Keratinocyte (primary cell): ENCODE measurements around the gene UBE2O. TPM values are rescaled to one million over a fixed set of nuclear protein-coding genes. Genes with fewer than 3 reads are reported as not detected.

Experiments used
- DNase-seq: peaks from one replicate; pipeline ENCODE4 v3.0.0-alpha.2; 2011; ENCODE audit warnings: low read depth, missing footprints, low spot score
- FAIRE-seq: peaks from 2 replicates; lab custom pipeline; 2011; peaks lifted over from hg19 to GRCh38; lab: Jason Lieb, UNC
- H2AFZ ChIP-seq: 2 replicates; pipeline ENCODE4 v1.6.0; 2012; ENCODE audit warnings: low read length, control low read depth, inconsistent platforms; ENCODE audit not compliant: control insufficient read depth
- H3K27ac ChIP-seq: 2 replicates; pipeline ENCODE4 v1.5.1; 2011; ENCODE audit warnings: low read length; ENCODE audit not compliant: control insufficient read depth, insufficient read depth
- H3K27me3 ChIP-seq: 3 replicates; pipeline ENCODE4 v1.6.0; 2011; ENCODE audit warnings: low read length; ENCODE audit not compliant: control insufficient read depth, insufficient read depth; ENCODE audit errors: extremely low read depth
- H3K36me3 ChIP-seq, 2 experiments: 2 replicates in 1 of 2; 3 replicates in 1 of 2; pipeline ENCODE4 v1.5.1; 2011; ENCODE audit warnings: low read length in 2 of 2, mild to moderate bottlenecking in 1 of 2; ENCODE audit not compliant: control insufficient read depth in 2 of 2, insufficient read depth in 2 of 2; ENCODE audit errors: extremely low read depth in 1 of 2
- H3K4me1 ChIP-seq: 3 replicates; pipeline ENCODE4 v1.5.1; 2011; ENCODE audit warnings: low read length; ENCODE audit not compliant: control insufficient read depth, insufficient read depth; ENCODE audit errors: extremely low read depth
- H3K4me2 ChIP-seq: 3 replicates; pipeline ENCODE4 v1.6.0; 2011; ENCODE audit warnings: low read depth, low read length; ENCODE audit not compliant: control insufficient read depth, insufficient read depth; ENCODE audit errors: extremely low read depth
- H3K4me3 ChIP-seq, 3 experiments: fragments of 200-600 bp in 1 of 3; sonication (generic) in 1 of 3; 2 replicates in 2 of 3; 3 replicates in 1 of 3; pipeline ENCODE4 v1.5.1; 2011 to 2016; ENCODE audit warnings: low read length in 3 of 3, mild to moderate bottlenecking in 3 of 3, control low read depth in 2 of 3, inconsistent platforms in 1 of 3, low read depth in 1 of 3, mixed read lengths in 1 of 3, mixed run types in 1 of 3, moderate library complexity in 1 of 3; ENCODE audit not compliant: control insufficient read depth in 2 of 3, insufficient read depth in 2 of 3; ENCODE audit errors: extremely low read depth in 1 of 3
- H3K79me2 ChIP-seq: 2 replicates; pipeline ENCODE4 v1.6.0; 2012; ENCODE audit warnings: low read length; ENCODE audit not compliant: control insufficient read depth, insufficient read depth
- H3K9ac ChIP-seq: 3 replicates; pipeline ENCODE4 v1.6.0; 2011; ENCODE audit warnings: low read length; ENCODE audit not compliant: control insufficient read depth, insufficient read depth; ENCODE audit errors: extremely low read depth
- H3K9me1 ChIP-seq: 3 replicates; pipeline ENCODE4 v1.6.0; 2011; ENCODE audit warnings: low read length; ENCODE audit not compliant: control insufficient read depth, insufficient read depth; ENCODE audit errors: extremely low read depth
- H3K9me3 ChIP-seq: 2 replicates; pipeline ENCODE4 v1.5.1; 2012; ENCODE audit warnings: low read depth, low read length; ENCODE audit not compliant: control insufficient read depth
- H4K20me1 ChIP-seq: 3 replicates; pipeline ENCODE4 v1.6.0; 2011; ENCODE audit warnings: low read length; ENCODE audit not compliant: control insufficient read depth, insufficient read depth; ENCODE audit errors: extremely low read depth
- CTCF ChIP-seq, 3 experiments: IDR thresholded peaks in 1 of 3; conservative IDR thresholded peaks in 1 of 3; optimal IDR thresholded peaks in 1 of 3; 2 replicates in 2 of 3; 3 replicates in 1 of 3; pipeline versions ENCODE3 to v1.5.1; 2011; ENCODE audit warnings: low read length in 3 of 3, mild to moderate bottlenecking in 3 of 3, moderate library complexity in 2 of 3, control low read depth in 1 of 3, inconsistent platforms in 1 of 3; ENCODE audit not compliant: insufficient read depth in 2 of 3; ENCODE audit errors: extremely low read depth in 1 of 3
- EZH2 ChIP-seq: IDR thresholded peaks from one replicate; pipeline ENCODE4 v1.6.1; 2012; ENCODE audit warnings: inconsistent platforms, mild to moderate bottlenecking, low read length, moderate library complexity
- dilution Hi-C: fragments of 300-500 bp; cut with MboI; formaldehyde crosslinking; loops from one replicate; pipeline ENCODE4 v1.7.0; 2020; ENCODE audit warnings: low sequenced_read_pairs; ENCODE audit not compliant: extremely low pct_ligation_motif_present
- polyA plus RNA-seq, 5 experiments: library from polyadenylated mRNA; depleted of rRNA in 3 of 5; stranded (reverse) in 3 of 5; stranded (forward) in 1 of 5; unstranded in 1 of 5; fragments of >200 nt; gene quantifications; 1 replicate in 1 of 5; 2 replicates in 3 of 5; 3 replicates in 1 of 5; pipeline versions ENCODE4 v1.2.1 to v1.2.3, GENCODE V29; 2011 to 2012; ENCODE audit warnings: missing spikeins in 2 of 5, low read depth in 1 of 5, low replicate concordance in 1 of 5

Gene UBE2O
- polyA plus RNA-seq, 1 donor (not counting 4 experiments of a cell fraction or from before 2014, with no cell fraction given): 10.9 TPM

DNA sequence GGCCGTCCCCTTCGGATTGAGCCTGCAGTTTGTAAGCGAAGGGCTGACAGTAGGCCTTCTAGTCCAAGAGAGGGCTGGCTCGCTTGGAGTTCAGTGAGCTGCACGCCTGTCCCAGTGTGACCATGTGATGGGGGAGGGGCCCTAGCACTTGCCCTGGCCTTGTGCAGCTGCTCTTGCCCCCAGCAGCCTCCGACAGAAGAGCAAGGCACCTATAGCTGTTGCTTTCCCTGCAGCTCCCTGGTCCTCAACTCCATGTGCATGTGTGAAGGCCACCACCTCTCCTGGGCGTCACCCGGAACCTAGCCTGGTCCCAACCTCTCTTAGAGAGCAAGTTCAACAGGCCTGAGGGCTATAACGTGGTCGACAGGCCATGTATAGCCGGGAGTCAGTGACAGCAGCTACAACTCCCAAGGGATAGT is 62.9 kb downstream of the UBE2O start:
- no peaks in the 10 kb centered on the region for H3K27me3 ChIP-seq
- DNase-seq (no peak), FAIRE-seq (no peak)
- H3K4me1 ChIP-seq: peaks cover 15% of the 10 kb centered on the region
- no peaks in the 10 kb centered on the region for H3K9me1 ChIP-seq
- peaks cover 20 to 34% of the 10 kb centered on the region in 2 experiments for H3K36me3 ChIP-seq
- no peak overlapping the region for H3K4me3 ChIP-seq
- peaks cover 5% of the 10 kb centered on the region for H4K20me1 ChIP-seq
- no peak overlapping the region for H2AFZ ChIP-seq
- H3K9ac ChIP-seq: no peak overlapping the region
- peaks cover 29% of the 10 kb centered on the region for H3K79me2 ChIP-seq
- dilution Hi-C loops: no loop called here
- no peak overlapping the region for H3K27ac ChIP-seq
- no peaks in the 10 kb centered on the region for H3K9me3 ChIP-seq
- no peak overlapping the region for H3K4me2 ChIP-seq
- no peak for TF ChIP-seq CTCF (optimal IDR thresholded peaks at IDR 0.05 in 1 of 3, IDR thresholded peaks at IDR 0.05 in 1 of 3, conservative IDR thresholded peaks at IDR 0.05 in 1 of 3; ENCODE audit: extremely low read depth in 1 of 3, insufficient read depth in 2 of 3, low read length in 3 of 3)
- TF ChIP-seq EZH2: no peak

DNA sequence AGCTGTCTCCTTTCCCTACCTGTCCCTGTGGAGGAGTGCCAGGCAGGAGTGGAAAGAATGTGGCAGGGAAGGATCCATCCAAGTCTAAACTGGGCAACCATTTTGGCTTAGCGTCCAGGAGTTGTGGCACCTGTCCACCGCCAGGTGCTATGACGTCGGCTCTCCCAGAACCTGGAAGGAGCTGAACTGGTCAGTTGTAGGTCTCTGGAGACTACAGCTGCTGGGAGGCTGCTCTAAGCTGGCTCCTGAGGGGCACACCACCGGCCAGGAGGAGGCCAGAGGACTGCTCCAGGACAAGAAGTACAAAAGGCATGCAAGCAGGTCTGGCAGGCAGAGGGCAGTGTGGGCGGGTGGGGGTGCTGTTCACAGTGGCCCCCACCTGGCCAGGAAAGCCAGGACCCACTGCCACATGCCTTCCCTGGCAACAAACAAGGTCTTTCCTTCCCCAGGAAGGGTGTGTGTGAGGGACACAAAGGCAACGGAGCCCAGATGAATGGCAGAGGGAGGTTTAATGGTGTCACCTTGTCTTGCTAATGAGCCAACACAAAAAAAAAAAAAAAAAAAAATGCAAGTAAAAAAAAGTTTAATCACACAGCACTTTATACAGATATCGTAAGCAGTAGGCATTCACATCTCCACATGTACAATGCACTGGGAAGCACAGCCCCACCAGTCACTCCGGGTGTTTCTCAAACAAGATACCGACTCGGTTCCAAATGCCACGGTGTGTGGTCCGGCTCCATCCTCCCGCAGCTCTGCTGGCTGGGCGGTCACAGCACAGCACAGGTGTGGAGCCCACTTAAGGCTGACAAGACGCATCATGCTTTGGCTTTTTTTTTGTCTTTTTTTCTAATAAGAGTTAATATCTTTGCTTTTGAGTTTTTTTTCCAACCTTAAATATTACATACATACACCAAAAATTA is 63.7 kb downstream of the UBE2O start:
- TF ChIP-seq EZH2: no peak
- peak in 2 of 3 experiments; percentile 18 to 46 for TF ChIP-seq CTCF (optimal IDR thresholded peaks at IDR 0.05 in 1 of 3, IDR thresholded peaks at IDR 0.05 in 1 of 3, conservative IDR thresholded peaks at IDR 0.05 in 1 of 3; ENCODE audit: extremely low read depth in 1 of 3, insufficient read depth in 2 of 3, low read length in 3 of 3)
- H4K20me1 ChIP-seq: peaks cover 5% of the 10 kb centered on the region
- H3K79me2 ChIP-seq: peaks cover 34% of the 10 kb centered on the region
- no peak overlapping the region for H3K4me3 ChIP-seq
- no peaks in the 10 kb centered on the region for H3K9me1 ChIP-seq
- peaks cover 12% of the 10 kb centered on the region for H3K4me1 ChIP-seq
- FAIRE-seq: no peak
- no peak for DNase-seq
- no peak overlapping the region for H2AFZ ChIP-seq
- H3K27me3 ChIP-seq: no peaks in the 10 kb centered on the region
- no peak overlapping the region for H3K4me2 ChIP-seq
- peaks cover 20 to 33% of the 10 kb centered on the region in 2 experiments for H3K36me3 ChIP-seq
- no peak overlapping the region for H3K27ac ChIP-seq
- H3K9me3 ChIP-seq: no peaks in the 10 kb centered on the region
- no peak overlapping the region for H3K9ac ChIP-seq
- dilution Hi-C loops: no loop called here
